Stimulated activated CD4-positive, alpha-beta T cell treated with anti-CD3 and anti-CD28 coated beads, Interleukin-1b, Interleukin-23, amount 100 ng/mL, for 48 hours (primary cell): ENCODE results near the gene ARRB1.
"Not testable (repeated sequence)": the region's sequence is repeated elsewhere in the genome, so short reads cannot be mapped to it uniquely, and the experiment has no call there.

Experiments
- DNase-seq: peaks from one replicate; pipeline ENCODE4 v3.0.0-alpha.2; 2020

The ARRB1 gene

DNA sequence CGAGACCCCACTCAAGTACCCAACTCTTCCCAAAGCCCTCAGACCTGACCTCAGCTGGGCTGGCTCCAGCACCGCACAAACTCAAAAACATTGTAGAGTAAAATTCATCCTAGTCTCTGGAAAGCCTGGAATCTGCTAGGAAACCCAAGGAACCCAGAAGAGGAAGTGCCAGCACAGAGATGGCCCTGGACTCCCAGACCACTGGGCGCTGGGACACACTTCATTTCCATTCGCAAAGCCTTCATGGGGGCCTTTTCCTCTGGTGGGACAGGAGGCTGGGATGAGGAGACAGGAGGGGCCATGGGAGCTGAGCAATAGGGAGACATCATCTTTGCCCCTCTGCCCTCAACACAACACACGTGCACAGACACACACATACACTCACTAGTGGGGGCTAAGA lies 30.8 kb downstream of the ARRB1 start:
- DNase-seq: no peak

DNA sequence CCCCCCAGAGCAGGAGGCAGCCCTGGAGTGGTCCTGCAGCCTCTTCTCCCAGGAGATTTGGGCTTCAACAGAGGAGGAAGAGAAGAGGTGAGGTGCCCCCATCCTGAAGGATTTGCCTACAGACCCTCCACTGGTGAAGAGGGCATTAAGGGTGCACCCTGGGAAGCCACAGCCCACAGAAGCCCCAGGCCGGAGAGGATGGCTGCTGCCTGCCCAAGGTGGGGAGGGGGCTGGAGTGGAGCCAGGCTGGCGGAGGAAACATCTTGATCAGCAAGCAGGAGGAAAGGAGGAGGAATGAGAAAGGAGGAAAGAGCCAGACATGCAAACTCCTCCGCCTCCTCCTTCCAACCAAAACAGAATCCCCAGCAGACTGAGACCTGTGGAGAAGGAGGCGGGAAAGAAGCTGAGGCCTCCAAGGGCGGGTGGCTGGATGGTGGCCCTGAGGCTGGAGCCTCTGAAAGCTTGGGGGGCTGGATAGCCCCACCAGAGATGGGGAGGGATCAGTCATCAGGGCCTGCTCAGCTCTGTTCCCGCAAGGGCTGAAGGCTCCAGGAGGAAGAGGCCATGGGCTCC lies 31.3 kb downstream of the ARRB1 start:
- no peak for DNase-seq

DNA sequence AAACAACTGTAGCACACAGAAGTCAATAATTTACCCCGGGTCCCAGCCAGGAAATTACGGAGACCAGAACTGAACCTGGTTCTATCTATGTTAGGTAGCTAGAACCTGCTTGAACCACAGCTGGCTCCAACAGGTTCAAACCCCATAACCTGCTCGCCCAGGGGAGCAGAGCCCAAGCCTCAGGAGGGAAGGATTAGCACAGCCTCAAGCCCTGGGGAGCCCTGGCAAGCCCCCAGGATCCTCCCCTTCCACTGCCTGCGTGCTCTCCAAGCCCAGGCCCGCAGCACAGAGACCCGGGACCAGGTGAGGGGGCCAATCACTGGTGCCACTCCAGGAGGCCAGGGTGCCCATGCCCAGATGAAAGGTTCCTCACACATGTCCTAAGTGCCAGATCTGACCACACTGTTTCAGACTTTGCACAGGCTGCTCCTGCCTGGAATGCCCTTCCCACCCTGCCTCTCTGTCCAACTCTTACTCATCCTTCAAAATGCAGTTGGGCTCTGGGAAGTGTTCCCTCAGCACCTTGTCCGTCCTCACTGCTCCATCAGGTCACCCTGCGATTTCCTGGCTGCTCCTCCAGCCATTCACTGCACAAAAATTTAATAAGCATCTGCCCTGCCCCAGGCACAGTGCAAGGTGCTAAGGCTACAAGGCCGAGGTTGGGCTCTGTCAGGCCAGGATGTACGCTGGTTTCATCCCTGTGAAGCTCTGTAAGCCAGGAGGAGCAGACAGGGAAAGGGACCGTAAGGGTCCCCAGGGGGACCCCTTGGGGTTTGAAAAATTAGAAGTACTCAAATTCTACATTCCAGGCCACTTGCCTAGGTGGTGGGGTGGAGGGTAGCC lies 32.2 kb downstream of the ARRB1 start:
- no peak for DNase-seq

DNA sequence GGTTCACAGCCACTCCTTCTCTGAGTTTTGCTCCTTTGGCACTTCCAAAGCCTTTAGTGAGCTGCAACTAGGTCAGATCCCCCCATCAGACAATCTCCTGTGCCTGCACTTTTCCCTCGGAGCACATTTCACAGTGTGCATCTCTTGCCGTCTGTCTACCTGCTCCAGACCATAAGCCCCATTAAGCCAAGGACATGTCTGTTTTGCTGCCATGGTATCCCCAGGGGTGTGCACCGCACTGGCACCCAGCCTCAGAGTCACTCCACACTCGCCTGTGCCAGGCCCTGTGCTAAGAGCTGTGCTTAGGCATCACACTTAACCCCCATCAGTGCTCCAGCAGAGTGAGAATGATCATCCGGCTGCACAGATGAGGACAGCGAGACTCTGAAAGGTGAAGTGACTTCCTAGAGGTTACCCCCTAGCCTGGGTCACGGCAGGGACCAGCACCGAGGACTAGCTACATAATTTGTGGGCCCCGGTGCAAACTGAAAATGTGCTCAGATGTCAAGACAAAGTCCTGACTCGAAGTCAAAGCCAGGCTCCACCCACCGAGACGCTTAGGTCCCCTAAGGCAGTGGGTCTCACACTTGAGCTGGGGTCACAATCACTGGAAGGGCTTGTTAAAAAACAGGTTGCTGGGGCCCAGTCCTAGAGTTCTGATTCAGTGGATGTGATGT lies 33.9 kb downstream of the ARRB1 start:
- DNase-seq: no peak

- no peak for DNase-seq
Observed at GRCh38 chr11:75315439-75315805, 36.0 kb downstream of the ARRB1 start.

DNA sequence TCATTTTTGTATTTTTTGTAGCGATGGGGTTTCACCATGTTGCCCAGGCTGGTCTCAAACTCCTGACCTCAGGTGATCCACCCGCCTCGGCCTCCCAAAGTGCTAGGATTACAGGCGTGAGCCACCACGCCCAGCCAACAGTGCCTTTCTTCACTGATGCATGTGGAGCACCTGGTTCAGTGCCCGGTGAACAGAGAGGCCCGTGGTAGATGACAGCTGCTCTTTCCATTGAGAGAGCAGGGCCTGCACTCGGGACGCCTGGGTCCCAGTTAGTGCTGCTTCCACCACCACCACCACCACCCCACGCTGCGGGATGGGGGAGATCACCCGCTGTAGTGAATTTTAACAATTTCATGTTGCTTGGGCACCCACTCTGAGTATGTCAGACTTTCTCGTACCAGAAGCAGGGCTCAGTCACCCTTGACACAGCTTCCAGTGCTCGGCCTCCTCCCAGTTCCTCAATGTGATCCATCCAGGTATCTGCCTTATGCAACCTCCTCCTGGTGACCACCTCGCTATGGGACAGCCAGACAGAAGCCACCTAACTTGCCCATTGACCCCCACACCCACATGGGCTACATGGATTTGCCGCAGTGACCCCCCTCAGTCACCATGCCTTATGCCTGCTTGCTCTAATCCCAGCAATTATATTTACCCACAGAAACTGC lies 36.6 kb downstream of the ARRB1 start:
- DNase-seq: no peak

- DNase-seq: no peak
Observed at GRCh38 chr11:75313513-75314272, 37.8 kb downstream of the ARRB1 start.

DNA sequence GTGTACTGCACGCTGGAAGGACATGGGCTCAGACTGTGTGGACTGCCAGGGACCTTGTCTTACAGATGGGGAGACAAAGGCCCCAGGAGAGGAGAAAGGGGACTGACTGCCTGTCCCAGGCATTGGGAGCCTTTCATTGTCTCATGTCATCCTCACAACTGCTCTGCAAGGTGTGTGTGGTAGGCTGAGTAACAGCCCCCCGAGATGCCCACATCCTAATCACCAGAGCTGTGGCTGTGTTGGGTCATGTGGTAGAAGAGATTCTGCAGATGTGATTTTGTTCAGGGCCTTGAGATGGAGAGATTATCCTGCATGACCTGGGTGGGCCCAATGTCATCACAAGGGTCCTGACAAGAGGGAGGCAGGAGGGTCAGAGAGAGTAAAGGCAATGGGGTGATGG lies 39.1 kb downstream of the ARRB1 start:
- DNase-seq: no peak

- DNase-seq: no peak
Observed at GRCh38 chr11:75311858-75312288, 39.6 kb downstream of the ARRB1 start.

DNA sequence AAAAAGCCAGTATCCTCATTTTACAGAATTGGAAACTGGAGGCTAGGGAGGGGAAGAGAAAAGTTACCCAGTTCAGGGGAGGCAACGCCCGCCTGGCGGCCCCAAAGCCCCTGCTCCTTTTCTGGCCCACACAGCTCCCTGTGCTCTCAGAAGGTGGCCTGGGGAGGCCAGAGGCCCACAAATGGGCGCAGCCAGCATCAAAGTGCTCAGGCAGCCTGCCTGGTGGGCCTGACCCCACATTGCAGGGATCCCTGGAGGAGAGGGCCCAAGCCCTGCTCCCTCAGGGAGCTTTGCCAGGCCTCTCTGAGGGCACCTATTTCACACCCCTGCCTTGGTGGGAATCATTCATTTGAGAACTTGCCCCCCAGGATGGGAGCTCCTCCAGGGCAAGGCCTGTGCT lies 42.5 kb downstream of the ARRB1 start:
- DNase-seq: no peak

DNA sequence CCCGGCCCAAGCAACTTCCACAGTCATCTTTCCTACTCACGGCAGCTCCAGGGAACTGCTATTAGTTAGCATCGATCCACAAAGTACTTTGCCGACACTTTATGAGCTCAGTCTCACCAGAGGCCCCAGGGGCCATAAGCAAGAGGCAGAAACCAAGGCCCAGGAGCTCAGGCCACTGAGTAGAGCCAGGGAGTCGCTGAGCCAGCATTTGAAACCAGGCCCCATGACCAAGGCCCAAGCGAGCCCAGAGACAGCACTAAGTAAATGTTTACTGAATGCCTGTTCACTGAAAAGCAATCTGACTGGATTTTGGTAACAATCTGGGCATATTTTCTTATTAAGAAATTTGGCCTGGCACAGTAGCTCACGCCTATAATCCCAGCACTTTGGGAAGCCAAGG lies 43.3 kb downstream of the ARRB1 start:
- DNase-seq: no peak

GRCh38 chr11:75307058-75307457 lies 44.4 kb downstream of the ARRB1 start:
- no peak for DNase-seq

GRCh38 chr11:75306529-75306928 lies 44.9 kb downstream of the ARRB1 start:
- DNase-seq: no peak

DNA sequence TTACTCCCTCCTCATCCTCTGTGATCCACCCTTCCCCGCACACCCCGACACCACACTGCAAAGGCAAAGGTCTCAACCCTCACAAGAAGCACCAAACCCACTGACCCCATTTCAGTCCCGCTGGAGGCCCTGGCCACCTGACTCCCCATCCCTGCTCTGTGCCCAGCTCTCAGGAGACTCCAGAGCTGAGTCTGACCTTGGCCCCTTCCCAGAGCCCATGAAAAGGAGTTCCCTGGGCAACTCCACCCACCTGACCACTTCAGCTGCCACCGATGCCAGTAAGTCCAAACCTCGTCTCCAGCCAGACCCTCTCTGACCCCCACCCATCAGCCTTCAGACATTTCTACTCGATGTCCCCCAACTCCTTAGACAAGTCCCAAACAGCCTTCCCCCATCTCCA lies 45.5 kb downstream of the ARRB1 start:
- DNase-seq: no peak

DNA sequence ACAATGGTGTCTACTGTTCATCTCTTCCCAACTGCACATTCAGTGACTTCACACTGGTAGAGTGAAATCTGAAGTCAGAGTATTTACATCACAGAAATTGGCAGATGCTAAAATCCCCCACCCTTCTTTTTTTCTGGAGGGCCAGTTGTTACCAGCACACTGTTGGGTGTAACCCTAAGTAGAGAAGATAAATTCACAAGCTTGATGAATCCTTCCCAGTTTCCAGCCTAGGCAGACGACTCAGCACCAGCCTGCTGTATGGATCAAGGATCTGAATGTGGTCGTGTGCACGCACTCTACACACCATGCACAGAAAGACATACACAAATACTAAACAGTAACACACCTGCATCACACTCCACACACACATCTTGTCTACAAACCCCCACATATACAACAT lies 46.0 kb downstream of the ARRB1 start:
- no peak for DNase-seq

GRCh38 chr11:75304941-75305340 lies 46.5 kb downstream of the ARRB1 start:
- not testable (repeated sequence) for DNase-seq

DNA sequence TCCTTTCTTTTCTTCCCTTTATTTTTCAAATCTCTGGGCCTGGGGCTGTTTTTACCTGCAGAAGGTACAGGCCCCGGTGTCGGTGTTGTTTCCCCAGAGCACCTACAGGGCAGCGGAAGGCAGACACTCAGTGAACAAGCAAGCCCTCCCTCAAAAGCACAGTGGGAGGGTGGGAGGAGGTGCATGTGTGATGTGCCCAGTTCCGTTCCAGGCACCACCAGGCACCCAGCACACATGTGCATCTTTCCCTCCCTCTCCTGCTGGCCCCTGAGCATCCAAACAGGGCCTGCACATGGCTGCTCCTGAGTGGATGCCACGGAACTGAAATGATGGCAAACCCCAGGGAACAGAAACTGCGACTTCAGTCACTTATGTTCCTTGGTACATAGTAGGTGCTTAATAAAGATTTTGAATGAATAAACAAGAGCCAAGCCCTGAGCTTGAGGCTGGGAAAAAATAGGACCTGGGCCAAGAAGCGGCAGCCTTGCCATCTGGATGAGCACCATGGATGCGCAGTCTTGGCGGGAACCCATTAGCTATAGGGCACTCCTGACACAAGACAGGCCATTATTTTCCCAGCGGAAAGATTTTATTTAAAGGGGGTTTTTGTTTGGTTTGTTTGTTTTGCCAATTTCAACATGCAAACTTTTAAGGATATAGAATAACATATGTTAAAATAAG lies 47.8 kb downstream of the ARRB1 start:
- DNase-seq: no peak

GRCh38 chr11:75302371-75302770 lies 49.1 kb downstream of the ARRB1 start:
- DNase-seq: no peak

GRCh38 chr11:75301601-75302345 lies 49.7 kb downstream of the ARRB1 start:
- no peak for DNase-seq

DNA sequence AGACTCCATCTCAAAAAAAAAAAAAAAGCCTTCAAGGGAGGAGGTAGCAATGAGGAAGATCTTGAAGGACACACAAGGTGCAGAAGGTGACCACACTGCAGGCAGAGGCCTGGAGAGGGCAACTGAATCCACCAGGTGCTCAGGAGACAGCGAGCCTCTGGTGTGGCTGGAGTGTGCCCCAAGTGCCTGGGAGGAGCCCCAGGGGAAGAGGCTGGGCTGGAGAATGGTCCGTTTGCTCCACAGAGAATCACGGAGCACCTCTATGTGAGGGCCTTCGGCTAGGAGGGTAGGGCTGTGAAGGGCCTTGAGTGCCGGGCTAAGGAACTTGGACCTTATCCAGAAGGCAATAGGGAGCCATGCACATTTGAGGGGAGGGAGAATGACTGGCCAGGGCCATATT lies 50.3 kb downstream of the ARRB1 start:
- no peak for DNase-seq

DNA sequence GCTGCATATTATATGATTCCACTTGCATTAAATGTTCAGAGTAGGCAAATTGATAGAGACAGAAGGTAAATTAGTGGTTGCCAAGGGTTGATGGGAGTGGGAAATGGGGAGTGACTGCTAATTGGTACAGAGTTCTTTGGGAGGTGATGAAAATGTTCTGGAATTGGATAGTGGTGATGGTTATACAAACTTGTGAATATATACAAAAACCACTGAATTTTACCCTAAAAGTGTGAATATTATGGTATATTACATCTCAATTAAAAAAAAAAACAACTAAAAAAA lies 52.5 kb downstream of the ARRB1 start:
- no peak for DNase-seq
